H9 (cell line): Measurements from ENCODE around the gene USP12. TPM values are rescaled to one million over a fixed set of nuclear protein-coding genes. Genes with fewer than 3 reads are reported as not detected.
"Not testable (repeated sequence)": the region's sequence is repeated elsewhere in the genome, so short reads cannot be mapped to it uniquely, and the experiment has no call there.

Source experiments
- DNase-seq: peaks from one replicate; pipeline ENCODE4 v3.0.0-alpha.2; 2017
- H2AFZ ChIP-seq: one replicate; pipeline ENCODE4 v1.6.1; 2013; ENCODE audit warnings: mild to moderate bottlenecking, low read length, control low read depth, moderate library complexity
- H2AK5ac ChIP-seq: 2 replicates; pipeline ENCODE4 v1.6.1; 2013; ENCODE audit warnings: low read length, control low read depth, mixed read lengths; ENCODE audit not compliant: insufficient read length
- H2BK120ac ChIP-seq: one replicate; pipeline ENCODE4 v1.6.1; 2013; ENCODE audit warnings: low read depth, mild to moderate bottlenecking, low read length, control low read depth, inconsistent platforms; ENCODE audit not compliant: poor library complexity, severe bottlenecking
- H2BK12ac ChIP-seq: 2 replicates; pipeline ENCODE4 v1.6.1; 2013; ENCODE audit warnings: low read length, control low read depth, mixed read lengths, low read depth; ENCODE audit not compliant: insufficient read length
- H2BK15ac ChIP-seq: 2 replicates; pipeline ENCODE4 v1.6.1; 2013; ENCODE audit warnings: low read depth, low read length, control low read depth
- H2BK20ac ChIP-seq: one replicate; pipeline ENCODE4 v1.6.1; 2013; ENCODE audit warnings: low read depth, mild to moderate bottlenecking, low read length, control low read depth, inconsistent platforms; ENCODE audit not compliant: poor library complexity, severe bottlenecking
- H2BK5ac ChIP-seq: 2 replicates; pipeline ENCODE4 v1.6.1; 2013; ENCODE audit warnings: low read length, control low read depth, mixed read lengths; ENCODE audit not compliant: insufficient read length
- H3K14ac ChIP-seq: 2 replicates; pipeline ENCODE4 v1.6.1; 2013; ENCODE audit warnings: low read length, control low read depth; ENCODE audit not compliant: insufficient read depth
- H3K18ac ChIP-seq: 2 replicates; pipeline ENCODE4 v1.6.1; 2013; ENCODE audit warnings: low read depth, mild to moderate bottlenecking, mixed read lengths, low read length, control low read depth; ENCODE audit not compliant: insufficient read length
- H3K23ac ChIP-seq: 2 replicates; pipeline ENCODE4 v1.6.1; 2013; ENCODE audit warnings: low read length, control low read depth, mixed read lengths, low read depth; ENCODE audit not compliant: insufficient read length
- H3K23me2 ChIP-seq: 2 replicates; pipeline ENCODE4 v1.6.1; 2013; ENCODE audit warnings: low read depth, mild to moderate bottlenecking, mixed read lengths, low read length, control low read depth; ENCODE audit not compliant: insufficient read length, poor library complexity, severe bottlenecking
- H3K27ac ChIP-seq: 2 replicates; pipeline ENCODE4 v1.5.1; 2013; ENCODE audit warnings: low read length, control low read depth, mixed read lengths, low read depth; ENCODE audit not compliant: insufficient read length
- H3K27me3 ChIP-seq: 2 replicates; pipeline ENCODE4 v1.6.1; 2013; ENCODE audit warnings: low read length, control low read depth, inconsistent platforms; ENCODE audit not compliant: insufficient read depth
- H3K4ac ChIP-seq: 2 replicates; pipeline ENCODE4 v1.6.1; 2013; ENCODE audit warnings: low read depth, mild to moderate bottlenecking, control low read depth, inconsistent platforms, low read length, moderate library complexity
- H3K4me1 ChIP-seq: 2 replicates; pipeline ENCODE4 v1.6.1; 2013; ENCODE audit warnings: low read length, control low read depth, inconsistent platforms; ENCODE audit not compliant: insufficient read depth
- H3K4me2 ChIP-seq: 2 replicates; pipeline ENCODE4 v1.6.1; 2013; ENCODE audit warnings: low read length, control low read depth, mixed read lengths; ENCODE audit not compliant: insufficient read length, insufficient read depth
- H3K56ac ChIP-seq: 2 replicates; pipeline ENCODE4 v1.6.1; 2013; ENCODE audit warnings: low read depth, mild to moderate bottlenecking, mixed read lengths, low read length, control low read depth; ENCODE audit not compliant: insufficient read length
- H3K79me1 ChIP-seq: 2 replicates; pipeline ENCODE4 v1.6.1; 2013; ENCODE audit warnings: low read depth, mild to moderate bottlenecking, moderate library complexity, low read length, control low read depth, inconsistent platforms; ENCODE audit not compliant: insufficient read depth, poor library complexity, severe bottlenecking
- H3K79me2 ChIP-seq: 2 replicates; pipeline ENCODE4 v1.6.1; 2013; ENCODE audit warnings: low read length, control low read depth, inconsistent platforms; ENCODE audit not compliant: insufficient read depth
- H3K9ac ChIP-seq: 2 replicates; pipeline ENCODE4 v1.6.1; 2013; ENCODE audit warnings: low read length, control low read depth, mixed read lengths; ENCODE audit not compliant: insufficient read length; ENCODE audit errors: extremely low read depth
- H3K9me3 ChIP-seq: one replicate; pipeline ENCODE4 v1.6.1; 2013; ENCODE audit warnings: low read depth, low read length, inconsistent platforms; ENCODE audit not compliant: control insufficient read depth
- H3T11ph ChIP-seq: one replicate; pipeline ENCODE4 v1.6.1; 2013; ENCODE audit warnings: mild to moderate bottlenecking, low read length, control low read depth, inconsistent platforms
- H4K20me1 ChIP-seq: one replicate; pipeline ENCODE4 v1.6.1; 2013; ENCODE audit not compliant: control insufficient read depth, insufficient read length, insufficient read depth
- H4K5ac ChIP-seq: 2 replicates; pipeline ENCODE4 v1.6.1; 2013; ENCODE audit warnings: low read depth, mild to moderate bottlenecking, mixed read lengths, low read length, control low read depth; ENCODE audit not compliant: insufficient read length
- H4K8ac ChIP-seq: replicated peaks from 2 replicates; pipeline ENCODE4 v1.6.1; 2013; ENCODE audit warnings: low read length, control low read depth, mixed read lengths, low read depth; ENCODE audit not compliant: insufficient read length
- H4K91ac ChIP-seq: 2 replicates; pipeline ENCODE4 v1.6.1; 2013; ENCODE audit warnings: low read depth, mild to moderate bottlenecking, moderate library complexity, mixed read lengths, low read length, control low read depth; ENCODE audit not compliant: insufficient read length
- H3K27ac Mint-ChIP-seq, 3 experiments: 2 replicates in 2 of 3; 3 replicates in 1 of 3; pipeline ENCODE4 v1.8.0; 2020 to 2021; ENCODE audit warnings: mixed read lengths in 3 of 3, mild to moderate bottlenecking in 1 of 3, moderate library complexity in 1 of 3
- H3K27me3 Mint-ChIP-seq: 2 replicates; pipeline ENCODE4 v1.8.0; 2021; ENCODE audit warnings: low read depth, mild to moderate bottlenecking, moderate library complexity, mixed read lengths
- H3K36me3 Mint-ChIP-seq, 3 experiments: 2 replicates in 2 of 3; 3 replicates in 1 of 3; pipeline ENCODE4 v1.8.0; 2020 to 2021; ENCODE audit warnings: low read depth in 3 of 3, mixed read lengths in 3 of 3; ENCODE audit not compliant: insufficient read depth in 1 of 3
- H3K4me1 Mint-ChIP-seq, 2 experiments: 2 replicates each; pipeline ENCODE4 v1.8.0; 2020; ENCODE audit warnings: mixed read lengths in 2 of 2
- H3K4me3 Mint-ChIP-seq, 2 experiments: 2 replicates in 1 of 2; 3 replicates in 1 of 2; pipeline ENCODE4 v1.8.0; 2020 to 2021; ENCODE audit warnings: mild to moderate bottlenecking in 2 of 2, mixed read lengths in 2 of 2, moderate library complexity in 1 of 2
- H3K9me3 Mint-ChIP-seq, 2 experiments: 2 replicates in 1 of 2; 3 replicates in 1 of 2; pipeline ENCODE4 v1.8.0; 2020; ENCODE audit warnings: mild to moderate bottlenecking in 2 of 2, mixed read lengths in 2 of 2, moderate library complexity in 1 of 2
- WGBS: extraction: QIAGEN DNeasy Blood & Tissue Kit; methylation state at CpG from one replicate; pipeline ENCODE4 v1.1.7; 2013; ENCODE audit warnings: missing lambda C conversion rate, low lambda C conversion rate, mixed read lengths; ENCODE audit not compliant: insufficient read length; ENCODE audit errors: extremely low coverage; 5-methylcytosine and 5-hydroxymethylcytosine counted together
- total RNA-seq: library from RNA; stranded (reverse); gene quantifications from 2 replicates; pipeline ENCODE4 v1.2.1, GENCODE V29; 2021

USP12 gene
- total RNA-seq, 1 experiment from 2014 or later: 24.8 TPM

GRCh38 chr13:27217791-27218190 lies 46.2 kb upstream of the USP12 start:
- H2AFZ ChIP-seq, H3K9me3 ChIP-seq, H3K27ac Mint-ChIP-seq, H3K79me1 ChIP-seq, H3K23me2 ChIP-seq, H3K4me2 ChIP-seq, H2BK5ac ChIP-seq, DNase-seq, H3T11ph ChIP-seq, H2BK20ac ChIP-seq, H3K9ac ChIP-seq, H2BK12ac ChIP-seq, H3K27me3 Mint-ChIP-seq, H3K27me3 ChIP-seq, H3K14ac ChIP-seq, H3K79me2 ChIP-seq, H3K27ac ChIP-seq, H3K4me3 Mint-ChIP-seq, H3K4ac ChIP-seq, H4K8ac ChIP-seq, H4K5ac ChIP-seq, H3K4me1 ChIP-seq, H2BK120ac ChIP-seq, H2BK15ac ChIP-seq, H3K18ac ChIP-seq, H4K20me1 ChIP-seq, H3K23ac ChIP-seq, H2AK5ac ChIP-seq, H4K91ac ChIP-seq, H3K56ac ChIP-seq: not testable (repeated sequence)
- peaks cover 9 to 40% (median 18%) of the 10 kb centered on the region in 3 experiments for H3K36me3 Mint-ChIP-seq
- no CpG with 5 or more reads among the region's 2 CpGs for WGBS
- peaks cover 26 to 28% of the 10 kb centered on the region in 2 experiments for H3K9me3 Mint-ChIP-seq
- H3K4me1 Mint-ChIP-seq: peaks cover 21 to 22% of the 10 kb centered on the region in 2 experiments

GRCh38 chr13:27213386-27213785 lies 41.8 kb upstream of the USP12 start:
- not testable (repeated sequence) for H2BK20ac ChIP-seq, H3K27me3 ChIP-seq, DNase-seq, H3T11ph ChIP-seq, H3K27ac ChIP-seq, H3K27me3 Mint-ChIP-seq, H3K27ac Mint-ChIP-seq, H4K20me1 ChIP-seq, H3K23me2 ChIP-seq, H3K79me1 ChIP-seq, H2BK12ac ChIP-seq, H3K23ac ChIP-seq, H2AK5ac ChIP-seq, H3K79me2 ChIP-seq, H3K4me2 ChIP-seq, H2AFZ ChIP-seq, H3K56ac ChIP-seq, H3K9me3 ChIP-seq, H3K4me3 Mint-ChIP-seq, H4K5ac ChIP-seq, H2BK15ac ChIP-seq, H3K18ac ChIP-seq, H3K4me1 ChIP-seq, H4K91ac ChIP-seq, H3K4ac ChIP-seq, H3K14ac ChIP-seq, H2BK120ac ChIP-seq, H4K8ac ChIP-seq, H2BK5ac ChIP-seq, H3K9ac ChIP-seq
- peaks cover 14 to 24% of the 10 kb centered on the region in 2 experiments; a peak in 3 of 5 replicates for H3K9me3 Mint-ChIP-seq
- peaks cover 21 to 22% of the 10 kb centered on the region in 2 experiments for H3K4me1 Mint-ChIP-seq
- WGBS: no CpG with 5 or more reads among the region's 5 CpGs
- H3K36me3 Mint-ChIP-seq: peaks cover 0 to 28% (median 11%) of the 10 kb centered on the region in 3 experiments; a peak in 3 of 7 replicates
